Measurements from ENCODE around the gene DEUP1. TPM values are rescaled to one million over a fixed set of nuclear protein-coding genes. Genes with fewer than 3 reads are reported as not detected.

The DEUP1 gene
- total and polyA plus RNA-seq, 9 of the 15 experiments (the other 6 are each of a cell fraction or from before 2014, with no cell fraction given), result 1.4 to 10.9 (median 9.3) TPM

DNA sequence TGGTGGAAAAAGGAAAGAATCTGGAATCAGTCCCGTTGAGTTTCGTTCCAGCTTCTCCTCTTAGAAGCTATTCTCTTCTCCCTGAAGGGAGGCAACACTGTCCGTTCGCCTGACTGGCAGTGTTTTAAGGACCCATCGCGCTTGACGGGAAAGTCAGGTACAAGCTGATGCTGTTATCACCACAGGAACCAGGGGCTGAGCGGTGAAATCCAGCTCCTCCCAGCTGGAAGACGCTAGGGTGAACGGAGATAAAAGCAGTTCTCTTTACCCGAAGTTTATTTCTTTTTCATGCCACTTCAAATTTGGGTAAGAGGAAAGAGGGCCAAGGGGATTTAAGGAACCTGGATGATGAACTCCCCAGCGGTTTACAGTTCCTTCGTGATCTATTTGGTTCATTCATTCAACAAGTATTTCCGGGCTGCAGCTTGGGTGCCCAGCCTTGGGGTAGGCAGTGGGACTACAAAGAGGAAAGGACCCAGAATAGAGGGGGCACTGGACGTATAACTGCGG, 551 bp upstream of the DEUP1 start (continued):
- peak; percentile 35; the same call in 1 of the 2 replicates for TF ChIP-seq CTBP1 (IDR thresholded peaks at IDR 0.05; ENCODE audit: borderline replicate concordance)
- TF ChIP-seq COPS2 (conservative IDR thresholded peaks at IDR 0.05), result no peak
- no peak for TF ChIP-seq HCFC1 (IDR thresholded peaks at IDR 0.05; ENCODE audit: low read depth, low read length)
- TF ChIP-seq NCOA6 (IDR thresholded peaks at IDR 0.05), result no peak; the same call in 1 of the 2 replicates
- no peak for TF ChIP-seq SPI1 (IDR thresholded peaks at IDR 0.05; ENCODE audit: borderline replicate concordance, low read depth, low read length)
- no peak for TF ChIP-seq ZSCAN32 (CRISPR knock-in tag; IDR thresholded peaks at IDR 0.05)
- no peak for TF ChIP-seq GABPB2 (CRISPR knock-in tag; conservative IDR thresholded peaks at IDR 0.05)
- no peak for TF ChIP-seq ZNF445 (CRISPR knock-in tag; IDR thresholded peaks at IDR 0.05; ENCODE audit: low read depth)
- TF ChIP-seq, protein P1, sequence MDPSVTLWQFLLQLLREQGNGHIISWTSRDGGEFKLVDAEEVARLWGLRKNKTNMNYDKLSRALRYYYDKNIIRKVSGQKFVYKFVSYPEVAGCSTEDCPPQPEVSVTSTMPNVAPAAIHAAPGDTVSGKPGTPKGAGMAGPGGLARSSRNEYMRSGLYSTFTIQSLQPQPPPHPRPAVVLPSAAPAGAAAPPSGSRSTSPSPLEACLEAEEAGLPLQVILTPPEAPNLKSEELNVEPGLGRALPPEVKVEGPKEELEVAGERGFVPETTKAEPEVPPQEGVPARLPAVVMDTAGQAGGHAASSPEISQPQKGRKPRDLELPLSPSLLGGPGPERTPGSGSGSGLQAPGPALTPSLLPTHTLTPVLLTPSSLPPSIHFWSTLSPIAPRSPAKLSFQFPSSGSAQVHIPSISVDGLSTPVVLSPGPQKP (CRISPR knock-in tag; IDR thresholded peaks at IDR 0.05), result no peak
- TF ChIP-seq NCOA2 (IDR thresholded peaks at IDR 0.05; ENCODE audit: partially characterized antibody in 2 of 2), result no peak
- no peak for TF ChIP-seq ARHGAP35 (IDR thresholded peaks at IDR 0.05; ENCODE audit: partially characterized antibody)
- no peak for TF ChIP-seq HDAC6 (IDR thresholded peaks at IDR 0.05; ENCODE audit: low read depth, low read length)
- no peak for TF ChIP-seq ZNF75A (CRISPR knock-in tag; IDR thresholded peaks at IDR 0.05)
- TF ChIP-seq, protein P2, sequence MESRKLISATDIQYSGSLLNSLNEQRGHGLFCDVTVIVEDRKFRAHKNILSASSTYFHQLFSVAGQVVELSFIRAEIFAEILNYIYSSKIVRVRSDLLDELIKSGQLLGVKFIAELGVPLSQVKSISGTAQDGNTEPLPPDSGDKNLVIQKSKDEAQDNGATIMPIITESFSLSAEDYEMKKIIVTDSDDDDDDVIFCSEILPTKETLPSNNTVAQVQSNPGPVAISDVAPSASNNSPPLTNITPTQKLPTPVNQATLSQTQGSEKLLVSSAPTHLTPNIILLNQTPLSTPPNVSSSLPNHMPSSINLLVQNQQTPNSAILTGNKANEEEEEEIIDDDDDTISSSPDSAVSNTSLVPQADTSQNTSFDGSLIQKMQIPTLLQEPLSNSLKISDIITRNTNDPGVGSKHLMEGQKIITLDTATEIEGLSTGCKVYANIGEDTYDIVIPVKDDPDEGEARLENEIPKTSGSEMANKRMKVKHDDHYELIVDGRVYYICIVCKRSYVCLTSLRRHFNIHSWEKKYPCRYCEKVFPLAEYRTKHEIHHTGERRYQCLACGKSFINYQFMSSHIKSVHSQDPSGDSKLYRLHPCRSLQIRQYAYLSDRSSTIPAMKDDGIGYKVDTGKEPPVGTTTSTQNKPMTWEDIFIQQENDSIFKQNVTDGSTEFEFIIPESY (CRISPR knock-in tag; IDR thresholded peaks at IDR 0.05), result no peak
- TF ChIP-seq MXD1 (CRISPR knock-in tag; IDR thresholded peaks at IDR 0.05; ENCODE audit: borderline replicate concordance, poor library complexity, severe bottlenecking), result no peak
- TF ChIP-seq SRSF1 (IDR thresholded peaks at IDR 0.05; ENCODE audit: low read depth, low read length), result no peak
- TF ChIP-seq, protein P3, sequence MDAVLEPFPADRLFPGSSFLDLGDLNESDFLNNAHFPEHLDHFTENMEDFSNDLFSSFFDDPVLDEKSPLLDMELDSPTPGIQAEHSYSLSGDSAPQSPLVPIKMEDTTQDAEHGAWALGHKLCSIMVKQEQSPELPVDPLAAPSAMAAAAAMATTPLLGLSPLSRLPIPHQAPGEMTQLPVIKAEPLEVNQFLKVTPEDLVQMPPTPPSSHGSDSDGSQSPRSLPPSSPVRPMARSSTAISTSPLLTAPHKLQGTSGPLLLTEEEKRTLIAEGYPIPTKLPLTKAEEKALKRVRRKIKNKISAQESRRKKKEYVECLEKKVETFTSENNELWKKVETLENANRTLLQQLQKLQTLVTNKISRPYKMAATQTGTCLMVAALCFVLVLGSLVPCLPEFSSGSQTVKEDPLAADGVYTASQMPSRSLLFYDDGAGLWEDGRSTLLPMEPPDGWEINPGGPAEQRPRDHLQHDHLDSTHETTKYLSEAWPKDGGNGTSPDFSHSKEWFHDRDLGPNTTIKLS (IDR thresholded peaks at IDR 0.05; ENCODE audit: borderline replicate concordance, low read depth), result no peak
- no peak for TF ChIP-seq ZNF146 (CRISPR knock-in tag; IDR thresholded peaks at IDR 0.05; ENCODE audit: unreplicated experiment)
- no peak for TF ChIP-seq PHF8 (IDR thresholded peaks at IDR 0.05; ENCODE audit: borderline replicate concordance, low read length)
- TF ChIP-seq CREB5 (CRISPR knock-in tag; IDR thresholded peaks at IDR 0.05), result no peak
- TF ChIP-seq NR2C2 (CRISPR knock-in tag; IDR thresholded peaks at IDR 0.05), result no peak
- TF ChIP-seq NR2C2 (tag; IDR thresholded peaks at IDR 0.05), result no peak; the same call in 1 of the 2 replicates
- TF ChIP-seq MAX (CRISPR knock-in tag; IDR thresholded peaks at IDR 0.05), result no peak
